ENCODE measurements around the gene APPL2. TPM values are rescaled to one million over a fixed set of nuclear protein-coding genes. Genes with fewer than 3 reads are reported as not detected.

The APPL2 gene
- polyA plus RNA-seq, 1 donor from 2014 or later: 47.0 TPM

GRCh38 chr12:105177208-105177607, 58.8 kb downstream of the APPL2 start:
- no peak for TF ChIP-seq RAD21 (conservative IDR thresholded peaks at IDR 0.05)
- no peak for TF ChIP-seq REST (IDR thresholded peaks at IDR 0.05; ENCODE audit: borderline replicate concordance)
- TF ChIP-seq TAF1 (IDR thresholded peaks at IDR 0.05; ENCODE audit: low read depth): no peak
- TF ChIP-seq EZH2 (IDR thresholded peaks at IDR 0.05; ENCODE audit: borderline replicate concordance, insufficient read depth, low read length, poor library complexity, severe bottlenecking): no peak
- Histone ChIP-seq H3K4me2 (ENCODE audit: low read length) (no peak overlapping the region), H4K20me1 (ENCODE audit: insufficient read depth) (no peaks in the 10 kb centered on the region), H3K9ac (ENCODE audit: low read length) (no peak overlapping the region), H3K4me3 (ENCODE audit: low read length) (no peak overlapping the region), H2AFZ (ENCODE audit: low read depth, low read length) (no peak overlapping the region), H3F3A (ENCODE audit: insufficient read depth, low read length, poor library complexity, severe bottlenecking) (no peaks in the 10 kb centered on the region), H3K27ac (ENCODE audit: low read length) (no peak overlapping the region), H3K9me3 (ENCODE audit: low read length) (no peaks in the 10 kb centered on the region), H3K36me3 (ENCODE audit: insufficient read depth, low read length) (peaks cover 16% of the 10 kb centered on the region), H3K9me2 (ENCODE audit: insufficient read depth, low read length) (no peaks in the 10 kb centered on the region), H3K27me3 (ENCODE audit: insufficient read depth, low read depth, low read length) (no peaks in the 10 kb centered on the region), H3K79me2 (replicated peaks; ENCODE audit: insufficient read depth, low read length) (no peaks in the 10 kb centered on the region)

- no peak overlapping the region for H3K4me2 ChIP-seq (ENCODE audit: low read length)
- no peaks in the 10 kb centered on the region for H4K20me1 ChIP-seq (ENCODE audit: insufficient read depth)
- TF ChIP-seq REST (IDR thresholded peaks at IDR 0.05; ENCODE audit: borderline replicate concordance) (no peak), RAD21 (conservative IDR thresholded peaks at IDR 0.05) (no peak), EZH2 (IDR thresholded peaks at IDR 0.05; ENCODE audit: borderline replicate concordance, insufficient read depth, low read length, poor library complexity, severe bottlenecking) (no peak), SMC3 (conservative IDR thresholded peaks at IDR 0.05; ENCODE audit: poor library complexity) (no peak), MXI1 (conservative IDR thresholded peaks at IDR 0.05; ENCODE audit: poor library complexity, severe bottlenecking) (no peak), EP300 (conservative IDR thresholded peaks at IDR 0.05; ENCODE audit: poor library complexity, severe bottlenecking) (no peak), POLR2AphosphoS5 (IDR thresholded peaks at IDR 0.05) (no peak), CTCF (IDR thresholded peaks at IDR 0.05; ENCODE audit: poor library complexity, severe bottlenecking) (no peak), TAF1 (IDR thresholded peaks at IDR 0.05; ENCODE audit: low read depth) (no peak)
- H2AFZ ChIP-seq (ENCODE audit: low read depth, low read length): no peak overlapping the region
- no peak overlapping the region for H3K4me3 ChIP-seq (ENCODE audit: low read length)
- H3K36me3 ChIP-seq (ENCODE audit: insufficient read depth, low read length): peaks cover 16% of the 10 kb centered on the region
- H3K27ac ChIP-seq (ENCODE audit: low read length): no peak overlapping the region
- no peaks in the 10 kb centered on the region for H3K79me2 ChIP-seq (replicated peaks; ENCODE audit: insufficient read depth, low read length)
- no peaks in the 10 kb centered on the region for H3K27me3 ChIP-seq (ENCODE audit: insufficient read depth, low read depth, low read length)
- no peaks in the 10 kb centered on the region for H3K9me2 ChIP-seq (ENCODE audit: insufficient read depth, low read length)
- no peaks in the 10 kb centered on the region for H3K9me3 ChIP-seq (ENCODE audit: low read length)
- no peaks in the 10 kb centered on the region for H3F3A ChIP-seq (ENCODE audit: insufficient read depth, low read length, poor library complexity, severe bottlenecking)
- no peak overlapping the region for H3K9ac ChIP-seq (ENCODE audit: low read length)
Measured at GRCh38 chr12:105175397-105175990, 60.5 kb downstream of the APPL2 start.
